ENCODE measurements around the gene GNMT. TPM values are rescaled to one million over a fixed set of nuclear protein-coding genes. Genes with fewer than 3 reads are reported as not detected.

The GNMT gene
- total and polyA plus RNA-seq, 4 donors, result 1.0 to 4.5 (median 2.2) TPM

GRCh38 chr6:42969431-42969830 lies 8.9 kb downstream of the GNMT start:
- TF ChIP-seq CTCF (IDR thresholded peaks at IDR 0.05; ENCODE audit: control extremely low read depth, extremely low read depth), result no peak
- Histone ChIP-seq H3K9me3 (ENCODE audit: control insufficient read depth in 4 of 4, insufficient read depth in 3 of 4, low read length in 3 of 4) (no peaks in the 10 kb centered on the region), H3K4me1 (ENCODE audit: control insufficient read depth in 5 of 5, insufficient read depth in 5 of 5, low read length in 5 of 5) (peaks cover 0 to 1% (median 0%) of the 10 kb centered on the region in 5 donors), H3K27me3 (ENCODE audit: control insufficient read depth in 3 of 3, insufficient read depth in 3 of 3, low read length in 2 of 3) (no peaks in the 10 kb centered on the region), H3K9ac (ENCODE audit: insufficient read depth in 1 of 2, low read length in 2 of 2) (no peak overlapping the region), H3K36me3 (ENCODE audit: control insufficient read depth in 4 of 4, insufficient read depth in 4 of 4, low read length in 4 of 4) (peaks cover 2 to 43% (median 13%) of the 10 kb centered on the region in 4 donors), H3K4me3 (no peak overlapping the region), H3K27ac (ENCODE audit: low read depth in 1 of 2, low read length in 1 of 2) (no peak overlapping the region)
- DNase-seq (no peak), ATAC-seq (ENCODE audit: insufficient read depth, low FRiP score) (no peak)
- 93 to 96% methylated on average over 2 of the region's 2 CpGs for WGBS, 2 donors

GRCh38 chr6:42969934-42970333 lies 9.4 kb downstream of the GNMT start:
- TF ChIP-seq CTCF (IDR thresholded peaks at IDR 0.05; ENCODE audit: control extremely low read depth, extremely low read depth), result no peak
- ATAC-seq (ENCODE audit: insufficient read depth, low FRiP score), result no peak
- no peaks in the 10 kb centered on the region for H3K27me3 ChIP-seq (ENCODE audit: control insufficient read depth in 3 of 3, insufficient read depth in 3 of 3, low read length in 2 of 3)
- H3K9me3 ChIP-seq (ENCODE audit: control insufficient read depth in 4 of 4, insufficient read depth in 3 of 4, low read length in 3 of 4), result no peaks in the 10 kb centered on the region
- peaks cover 0 to 1% (median 0%) of the 10 kb centered on the region in 5 donors for H3K4me1 ChIP-seq (ENCODE audit: control insufficient read depth in 5 of 5, insufficient read depth in 5 of 5, low read length in 5 of 5)
- H3K9ac ChIP-seq (ENCODE audit: insufficient read depth in 1 of 2, low read length in 2 of 2), result no peak overlapping the region
- no peak overlapping the region for H3K27ac ChIP-seq (ENCODE audit: low read depth in 1 of 2, low read length in 1 of 2)
- H3K4me3 ChIP-seq, result no peak overlapping the region
- WGBS, 2 donors, result 89 to 95% methylated on average over 4 of the region's 4 CpGs
- no peak for DNase-seq
- peaks cover 2 to 38% (median 14%) of the 10 kb centered on the region in 4 donors for H3K36me3 ChIP-seq (ENCODE audit: control insufficient read depth in 4 of 4, insufficient read depth in 4 of 4, low read length in 4 of 4)

- peaks cover 0 to 1% (median 0%) of the 10 kb centered on the region in 5 donors for H3K4me1 ChIP-seq (ENCODE audit: control insufficient read depth in 5 of 5, insufficient read depth in 5 of 5, low read length in 5 of 5)
- WGBS, 2 donors, result 70 to 80% methylated on average over 4 of the region's 4 CpGs
- H3K9ac ChIP-seq (ENCODE audit: insufficient read depth in 1 of 2, low read length in 2 of 2), result no peak overlapping the region
- TF ChIP-seq CTCF (IDR thresholded peaks at IDR 0.05; ENCODE audit: control extremely low read depth, extremely low read depth), result no peak
- no peak overlapping the region for H3K4me3 ChIP-seq
- ATAC-seq (ENCODE audit: insufficient read depth, low FRiP score), result no peak
- H3K27me3 ChIP-seq (ENCODE audit: control insufficient read depth in 3 of 3, insufficient read depth in 3 of 3, low read length in 2 of 3), result no peaks in the 10 kb centered on the region
- H3K27ac ChIP-seq (ENCODE audit: low read depth in 1 of 2, low read length in 1 of 2), result no peak overlapping the region
- H3K9me3 ChIP-seq (ENCODE audit: control insufficient read depth in 4 of 4, insufficient read depth in 3 of 4, low read length in 3 of 4), result no peaks in the 10 kb centered on the region
- H3K36me3 ChIP-seq (ENCODE audit: control insufficient read depth in 4 of 4, insufficient read depth in 4 of 4, low read length in 4 of 4), result peaks cover 2 to 28% (median 13%) of the 10 kb centered on the region in 4 donors
- no peak for DNase-seq
Measured at GRCh38 chr6:42970871-42971612, 10.5 kb downstream of the GNMT start.
